GM19238 (cell line): ENCODE results near the gene USP9X.
"Not testable (repeated sequence)": the region's sequence is repeated elsewhere in the genome, so short reads cannot be mapped to it uniquely, and the experiment has no call there.

Source experiments
- DNase-seq: peaks from one replicate; pipeline ENCODE4 v3.0.0; 2011; ENCODE audit warnings: low spot score; ENCODE audit not compliant: insufficient read length

USP9X gene

GRCh38 chrX:41084893-41085511 lies at the start of gene USP9X:
TSS of gene USP9X (plus strand) at chrX:41085445. CDS start at chrX:41123629, 38,184 bp downstream.
- peak; percentile 68 for DNase-seq

GRCh38 chrX:41035582-41035981 lies 49.7 kb upstream of the USP9X start:
- no peak for DNase-seq

GRCh38 chrX:41036668-41037326 lies 48.4 kb upstream of the USP9X start:
- DNase-seq = no peak

- DNase-seq = no peak
These were observed 42.0 kb upstream of the USP9X start for GRCh38 chrX:41043196-41043595.

- no peak for DNase-seq
These were observed 41.4 kb upstream of the USP9X start for GRCh38 chrX:41043674-41044345.

- no peak for DNase-seq
These were observed 39.2 kb upstream of the USP9X start for GRCh38 chrX:41045960-41046567.

- DNase-seq = no peak
These were observed 37.2 kb upstream of the USP9X start for GRCh38 chrX:41047878-41048534.

GRCh38 chrX:41050359-41050758 lies 34.9 kb upstream of the USP9X start:
- no peak for DNase-seq

- no peak for DNase-seq
These were observed 34.0 kb upstream of the USP9X start for GRCh38 chrX:41051288-41051687.

GRCh38 chrX:41055740-41056139 lies 29.5 kb upstream of the USP9X start:
- no peak for DNase-seq

GRCh38 chrX:41063276-41063675 lies 22.0 kb upstream of the USP9X start:
- DNase-seq = not testable (repeated sequence)

- no peak for DNase-seq
These were observed 21.2 kb upstream of the USP9X start for GRCh38 chrX:41064018-41064417.

- no peak for DNase-seq
These were observed 18.9 kb upstream of the USP9X start for GRCh38 chrX:41066391-41066790.

GRCh38 chrX:41066969-41067368 lies 18.3 kb upstream of the USP9X start:
- no peak for DNase-seq

GRCh38 chrX:41067721-41068120 lies 17.5 kb upstream of the USP9X start:
- no peak for DNase-seq

GRCh38 chrX:41076742-41077141 lies 8.5 kb upstream of the USP9X start:
- no peak for DNase-seq

- no peak for DNase-seq
These were observed 3.4 kb upstream of the USP9X start for GRCh38 chrX:41081821-41082220.

GRCh38 chrX:41082783-41083182 lies 2.5 kb upstream of the USP9X start:
- no peak for DNase-seq

- DNase-seq = peak; percentile 75
These were observed 977 bp upstream of the USP9X start for GRCh38 chrX:41084044-41084892.

- DNase-seq = peak; percentile 30
These were observed 250 bp downstream of the USP9X start for GRCh38 chrX:41085512-41085877.
